MCF 10A (cell line): Measurements from ENCODE around the gene MAD1L1. TPM values are rescaled to one million over a fixed set of nuclear protein-coding genes. Genes with fewer than 3 reads are reported as not detected.

Source experiments
- BruUV-seq: library from RNA; stranded (reverse); fragments of 400-500 nt; replicated peaks from 2 replicates; lab custom pipeline; 2021; lab: Mats Ljungman, UMichigan
- CTCF ChIA-PET: fragments of 300-600 bp; sonication (Branson Sonifier 250); formaldehyde crosslinking; extraction: SDS; loops from one replicate; lab custom pipeline; 2021; ENCODE audit warnings: antibody characterized with exemption, inconsistent platforms; lab: Yijun Ruan, JAX
- POLR2A ChIA-PET: fragments of 300-600, 350-650 bp; sonication (Branson Sonifier 250); formaldehyde crosslinking; extraction: SDS; loops from one replicate; lab custom pipeline; 2020; ENCODE audit warnings: antibody characterized with exemption, inconsistent platforms; lab: Yijun Ruan, JAX
- DNase-seq: peaks from one replicate; pipeline ENCODE4 v3.0.0-alpha.2; 2018; ENCODE audit not compliant: unreplicated experiment
- H3K27ac Mint-ChIP-seq: one replicate; pipeline ENCODE4 v1.8.0; 2022; ENCODE audit warnings: mild to moderate bottlenecking, low read depth, mixed read lengths; ENCODE audit not compliant: unreplicated experiment
- H3K27me3 Mint-ChIP-seq: one replicate; pipeline ENCODE4 v1.8.0; 2022; ENCODE audit warnings: mixed read lengths; ENCODE audit not compliant: insufficient read depth, unreplicated experiment
- H3K36me3 Mint-ChIP-seq: one replicate; pipeline ENCODE4 v1.8.0; 2022; ENCODE audit warnings: mild to moderate bottlenecking, moderate library complexity, mixed read lengths; ENCODE audit not compliant: insufficient read depth, unreplicated experiment
- H3K4me1 Mint-ChIP-seq: one replicate; pipeline ENCODE4 v1.8.0; 2022; ENCODE audit warnings: mixed read lengths; ENCODE audit not compliant: insufficient read depth, unreplicated experiment
- H3K4me3 Mint-ChIP-seq: one replicate; pipeline ENCODE4 v1.8.0; 2022; ENCODE audit warnings: mild to moderate bottlenecking, moderate library complexity, mixed read lengths; ENCODE audit not compliant: unreplicated experiment
- H3K9me3 Mint-ChIP-seq: one replicate; pipeline ENCODE4 v1.8.0; 2022; ENCODE audit warnings: mixed read lengths; ENCODE audit not compliant: unreplicated experiment
- intact Hi-C: fragments of 100-400 bp; cut with micrococcal nuclease; formaldehyde crosslinking; loops from 2 replicates; pipeline ENCODE4 v1.14.1; 2022
- total RNA-seq: library from RNA; stranded (reverse); gene quantifications from 2 replicates; pipeline ENCODE4 v1.2.3, GENCODE V29; 2022
- TF ChIP-seq, protein P1 (sequence below): fragments of 200-600 bp; IDR thresholded peaks from one replicate; pipeline ENCODE4 v1.8.0; 2022; ENCODE audit warnings: antibody characterized with exemption, mild to moderate bottlenecking; ENCODE audit not compliant: unreplicated experiment

The MAD1L1 gene
- total RNA-seq, 1 experiment from 2014 or later: 25.2 TPM

DNA sequence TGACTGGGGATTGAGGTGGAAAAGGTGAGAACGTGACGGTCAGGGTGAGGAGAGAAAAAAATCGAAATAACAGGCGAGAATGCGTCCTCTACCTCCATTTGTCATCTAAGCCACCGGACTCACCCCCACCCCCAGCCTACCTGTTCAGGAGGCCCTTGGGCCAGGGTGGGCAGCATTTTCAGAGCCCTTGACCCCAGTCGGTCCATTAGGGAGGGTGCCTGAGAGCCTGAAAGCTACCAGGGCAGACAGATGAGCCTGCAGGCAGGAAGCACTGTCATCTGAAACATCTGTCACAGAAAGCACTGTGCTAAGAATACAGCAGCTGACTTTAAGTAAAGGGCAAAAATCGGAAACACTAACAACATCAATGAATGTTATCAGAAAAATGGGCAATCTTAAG, 47.0 kb downstream of the MAD1L1 start:
- H3K9me3 Mint-ChIP-seq: peaks cover 12% of the 10 kb centered on the region
- POLR2A ChIA-PET: no interaction called here
- H3K27ac Mint-ChIP-seq: no peak overlapping the region
- DNase-seq: no peak
- CTCF ChIA-PET: interaction anchor here (0.9 kb wide), 1 partner anchor 9 kb away, joined by 5 read pairs; no protein-coding TSS in a partner anchor
- H3K4me1 Mint-ChIP-seq: no peaks in the 10 kb centered on the region
- no peak overlapping the region for H3K4me3 Mint-ChIP-seq
- BruUV-seq: no TSS peak
- TF ChIP-seq, protein P1, sequence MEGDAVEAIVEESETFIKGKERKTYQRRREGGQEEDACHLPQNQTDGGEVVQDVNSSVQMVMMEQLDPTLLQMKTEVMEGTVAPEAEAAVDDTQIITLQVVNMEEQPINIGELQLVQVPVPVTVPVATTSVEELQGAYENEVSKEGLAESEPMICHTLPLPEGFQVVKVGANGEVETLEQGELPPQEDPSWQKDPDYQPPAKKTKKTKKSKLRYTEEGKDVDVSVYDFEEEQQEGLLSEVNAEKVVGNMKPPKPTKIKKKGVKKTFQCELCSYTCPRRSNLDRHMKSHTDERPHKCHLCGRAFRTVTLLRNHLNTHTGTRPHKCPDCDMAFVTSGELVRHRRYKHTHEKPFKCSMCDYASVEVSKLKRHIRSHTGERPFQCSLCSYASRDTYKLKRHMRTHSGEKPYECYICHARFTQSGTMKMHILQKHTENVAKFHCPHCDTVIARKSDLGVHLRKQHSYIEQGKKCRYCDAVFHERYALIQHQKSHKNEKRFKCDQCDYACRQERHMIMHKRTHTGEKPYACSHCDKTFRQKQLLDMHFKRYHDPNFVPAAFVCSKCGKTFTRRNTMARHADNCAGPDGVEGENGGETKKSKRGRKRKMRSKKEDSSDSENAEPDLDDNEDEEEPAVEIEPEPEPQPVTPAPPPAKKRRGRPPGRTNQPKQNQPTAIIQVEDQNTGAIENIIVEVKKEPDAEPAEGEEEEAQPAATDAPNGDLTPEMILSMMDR: no peak
- intact Hi-C loops: no loop called here
- H3K27me3 Mint-ChIP-seq: no peaks in the 10 kb centered on the region
- H3K36me3 Mint-ChIP-seq: peaks cover 11% of the 10 kb centered on the region

DNA sequence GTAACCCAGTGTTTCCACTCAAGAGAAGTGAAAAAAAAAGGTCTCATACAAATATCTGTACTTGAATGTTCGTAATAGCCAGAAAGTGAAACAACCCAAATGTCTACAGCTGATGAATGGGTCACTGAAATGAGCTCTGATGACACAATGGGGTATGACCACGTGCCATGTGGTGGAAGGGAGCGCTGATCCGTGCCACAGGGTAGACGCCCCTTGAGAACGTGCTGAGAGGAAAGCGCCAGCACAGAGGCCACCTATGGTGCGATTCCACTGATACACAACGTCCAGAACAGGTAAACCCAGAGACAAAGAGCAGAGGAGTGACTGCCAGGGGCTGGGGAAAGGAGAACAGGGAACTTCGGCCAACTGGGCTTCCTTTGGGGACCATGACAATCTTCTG, 50.3 kb downstream of the MAD1L1 start:
- Mint-ChIP-seq H3K4me1 (no peaks in the 10 kb centered on the region), H3K9me3 (no peaks in the 10 kb centered on the region), H3K36me3 (peaks cover 11% of the 10 kb centered on the region), H3K27me3 (no peaks in the 10 kb centered on the region), H3K4me3 (no peak overlapping the region), H3K27ac (no peak overlapping the region)
- TF ChIP-seq, protein P1: no peak
- intact Hi-C loops: no loop called here
- no peak for DNase-seq
- no TSS peak for BruUV-seq
- ChIA-PET POLR2A (interaction anchor here (0.6 kb wide), 1 partner anchor 22 kb away, joined by 3 read pairs; no protein-coding TSS in a partner anchor), CTCF (interaction anchor here (0.6 to 1.3 kb wide), 2 partner anchors 27 to 224 kb away, joined by 5 to 6 read pairs; no protein-coding TSS in a partner anchor)

DNA sequence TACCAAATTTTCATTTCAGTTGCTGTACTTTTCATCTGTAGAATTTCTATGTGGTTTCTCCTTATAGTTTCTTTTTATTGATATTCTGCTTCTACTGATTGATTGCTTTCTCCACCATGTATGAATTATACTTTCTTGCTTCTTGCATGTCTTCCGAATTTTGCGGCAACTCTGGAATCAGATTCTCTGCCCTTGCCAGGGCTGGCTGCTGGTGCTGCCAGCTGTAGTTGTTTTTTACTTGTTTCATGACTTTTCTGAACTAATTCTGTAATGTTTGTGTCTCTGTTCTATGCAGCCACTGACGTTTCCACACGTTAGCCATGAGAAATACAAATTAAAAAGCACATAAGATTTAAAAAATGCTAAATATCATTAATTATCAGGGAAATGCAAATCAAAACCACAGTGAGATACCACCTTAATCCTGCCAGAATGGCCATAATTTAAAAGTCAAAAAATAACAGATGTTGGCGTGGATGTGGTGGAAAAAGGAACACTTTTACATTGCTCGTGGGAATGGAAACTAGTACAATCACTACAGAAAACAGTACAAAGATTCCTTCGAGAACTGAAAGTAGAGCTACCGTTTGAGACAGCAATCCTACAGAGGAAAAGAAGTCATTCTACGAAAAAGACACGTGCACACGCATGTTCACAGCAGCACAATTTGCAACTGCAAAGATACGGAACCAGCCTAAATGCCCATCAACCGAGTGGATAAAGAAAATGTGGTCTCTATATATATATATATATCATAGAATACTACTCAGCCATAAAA, 51.5 kb downstream of the MAD1L1 start:
- peaks cover 11% of the 10 kb centered on the region for H3K36me3 Mint-ChIP-seq

DNA sequence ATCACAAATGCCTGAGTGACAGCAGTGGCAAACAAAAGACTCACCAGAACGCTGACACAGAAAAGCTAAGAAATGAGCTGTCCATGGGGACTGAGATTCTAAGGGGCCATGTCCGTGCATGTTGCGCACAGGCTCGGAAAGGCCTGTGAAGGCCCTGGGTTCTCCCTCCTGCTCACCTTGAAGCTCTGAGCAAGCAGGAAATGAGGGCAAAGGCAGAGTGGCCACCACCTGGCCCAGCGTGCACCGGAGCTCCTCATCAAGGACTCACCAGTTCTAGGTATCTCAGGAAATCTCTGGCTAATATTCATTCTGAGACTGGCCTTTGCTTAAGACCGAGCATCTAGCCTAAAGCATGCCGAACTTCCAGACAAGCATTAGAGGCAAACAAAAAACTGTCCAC, 52.7 kb downstream of the MAD1L1 start:
- TF ChIP-seq, protein P1: no peak
- Mint-ChIP-seq H3K27me3 (no peaks in the 10 kb centered on the region), H3K27ac (no peak overlapping the region), H3K4me1 (peaks cover 10% of the 10 kb centered on the region), H3K36me3 (peaks cover 12% of the 10 kb centered on the region), H3K9me3 (no peaks in the 10 kb centered on the region), H3K4me3 (no peak overlapping the region)
- no TSS peak for BruUV-seq
- DNase-seq: no peak
- intact Hi-C loops: no loop called here
- CTCF ChIA-PET: no interaction called here
- POLR2A ChIA-PET: interaction anchor here (1.3 kb wide), 1 partner anchor 10 kb away, joined by 3 read pairs; no protein-coding TSS in a partner anchor

More for the DNA sequence above, 51.5 kb downstream of the MAD1L1 start:
- H3K4me3 Mint-ChIP-seq: no peak overlapping the region
- no peak for DNase-seq
- H3K27ac Mint-ChIP-seq: no peak overlapping the region
- no peaks in the 10 kb centered on the region for H3K9me3 Mint-ChIP-seq
- H3K4me1 Mint-ChIP-seq: no peaks in the 10 kb centered on the region
- no peaks in the 10 kb centered on the region for H3K27me3 Mint-ChIP-seq
- POLR2A ChIA-PET: interaction anchor here (1.3 kb wide), 1 partner anchor 11 kb away, joined by 3 read pairs; no protein-coding TSS in a partner anchor
- TF ChIP-seq, protein P1: no peak
- BruUV-seq: no TSS peak
- intact Hi-C loops: no loop called here
- CTCF ChIA-PET: no interaction called here
